A673 (cell line): ENCODE data around the gene CTNNA1.

Experiments used
- CTCF ChIP-seq: fragments of 300-800, 200-600 bp; sonication (generic); conservative IDR thresholded peaks from 2 replicates; pipeline ENCODE4 v1.5.1; 2017; ENCODE audit warnings: low read depth, mild to moderate bottlenecking, antibody characterized with exemption, low read length, moderate library complexity, mixed read lengths
- EZH2 ChIP-seq: fragments of 200-600 bp; sonication (generic); IDR thresholded peaks from 2 replicates; pipeline ENCODE4 v1.6.1; 2017; ENCODE audit warnings: borderline replicate concordance, low read depth, mild to moderate bottlenecking, mixed read lengths, antibody characterized with exemption, low read length; ENCODE audit not compliant: poor library complexity, severe bottlenecking

DNA sequence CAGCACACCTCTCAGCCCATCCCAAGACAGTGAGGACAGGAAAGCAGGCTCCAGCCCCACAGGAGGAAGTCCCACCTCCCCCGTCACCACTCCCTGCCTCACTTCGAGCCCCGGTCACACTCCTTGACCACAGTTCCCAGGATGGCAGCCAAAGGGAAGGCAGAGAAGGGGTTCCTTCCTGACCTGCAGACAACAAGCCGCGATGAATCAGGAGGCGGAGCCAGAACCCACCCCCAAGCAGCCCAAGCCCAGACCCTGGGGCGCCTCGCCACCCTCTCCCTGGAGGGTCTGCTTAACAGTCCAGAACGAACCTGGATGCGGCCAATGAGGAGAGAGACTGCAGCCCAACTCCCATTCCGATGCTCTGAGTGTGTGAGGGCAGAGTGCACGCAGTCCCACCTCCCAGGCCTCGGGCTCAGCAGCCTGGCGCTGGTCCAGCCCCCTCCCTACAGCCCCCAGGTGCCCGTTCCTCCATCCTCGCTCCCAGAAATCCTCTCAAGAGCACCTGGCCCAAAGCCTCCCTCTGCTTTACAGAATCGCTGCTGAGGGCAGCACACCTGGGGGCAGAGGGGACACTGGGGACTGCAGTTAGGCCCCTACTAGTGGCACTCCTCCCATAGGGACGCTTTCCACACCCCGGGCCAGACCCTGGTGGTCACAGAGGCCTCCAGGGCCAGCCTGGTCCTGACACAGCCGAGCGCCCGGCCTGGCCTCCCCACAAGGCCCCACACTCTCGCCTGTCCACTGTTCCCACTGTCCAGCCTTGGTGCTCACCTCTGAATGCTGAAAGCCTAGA lies 191.5 kb downstream of the CTNNA1 start:
- no peak for TF ChIP-seq CTCF
- TF ChIP-seq EZH2, result no peak
